OCI-LY7 (cell line): ENCODE results near the gene ZNF778. TPM values are rescaled to one million over a fixed set of nuclear protein-coding genes. Genes with fewer than 3 reads are reported as not detected.

ENCODE experiments used
- BruUV-seq: library from RNA; stranded (reverse); fragments of 400-500 nt; replicated peaks from 2 replicates; lab custom pipeline; 2021; lab: Mats Ljungman, UMichigan
- CTCF ChIA-PET: fragments of 300-600 bp; sonication (Branson Sonifier 250); formaldehyde crosslinking; loops from one replicate; lab custom pipeline; 2022; ENCODE audit warnings: antibody characterized with exemption; ENCODE audit not compliant: unreplicated experiment; lab: Charles Lee
- POLR2A ChIA-PET: fragments of 300-600 bp; sonication (Branson Sonifier 250); formaldehyde crosslinking; loops from one replicate; lab custom pipeline; 2022; ENCODE audit warnings: antibody characterized with exemption; lab: Charles Lee
- DNase-seq: peaks from one replicate; pipeline ENCODE4 v3.0.0-alpha.2; 2015; ENCODE audit warnings: low spot score
- H2AFZ ChIP-seq: fragments of 200-600 bp; sonication (generic), shearing (Covaris generic); 2 replicates; pipeline ENCODE4 v1.6.1; 2014; ENCODE audit warnings: mild to moderate bottlenecking, antibody characterized with exemption, low read length, moderate library complexity
- H3K27ac ChIP-seq: fragments of 200-600 bp; sonication (generic); 2 replicates; pipeline ENCODE4 v1.5.1; 2014; ENCODE audit warnings: mixed run types, low read depth, mild to moderate bottlenecking, moderate library complexity, low read length, inconsistent platforms; ENCODE audit not compliant: poor library complexity, severe bottlenecking
- H3K36me3 ChIP-seq: fragments of 200-600 bp; sonication (generic); 2 replicates; pipeline ENCODE4 v1.6.1; 2014; ENCODE audit warnings: mild to moderate bottlenecking, antibody characterized with exemption, low read length, moderate library complexity, mixed read lengths; ENCODE audit not compliant: insufficient read depth
- H3K4me1 ChIP-seq: fragments of 200-600 bp; sonication (generic); 2 replicates; pipeline ENCODE4 v1.5.1; 2014; ENCODE audit warnings: mild to moderate bottlenecking, low read length; ENCODE audit not compliant: insufficient read depth, poor library complexity, severe bottlenecking
- H3K4me2 ChIP-seq: fragments of 200-600 bp; sonication (generic); 2 replicates; pipeline ENCODE4 v1.6.1; 2014; ENCODE audit warnings: mild to moderate bottlenecking, low read length
- H3K4me3 ChIP-seq: fragments of 200-600 bp; sonication (generic); 2 replicates; pipeline ENCODE4 v1.5.1; 2014; ENCODE audit warnings: mild to moderate bottlenecking, low read depth, low read length; ENCODE audit not compliant: poor library complexity, severe bottlenecking
- H3K79me2 ChIP-seq: fragments of 200-600 bp; sonication (generic); 2 replicates; pipeline ENCODE4 v1.6.1; 2016; ENCODE audit warnings: low read depth, mild to moderate bottlenecking, low read length, moderate library complexity, mixed read lengths; ENCODE audit not compliant: insufficient read depth
- H3K9me2 ChIP-seq: fragments of 200-600 bp; sonication (generic); 2 replicates; pipeline ENCODE4 v1.6.1; 2016; ENCODE audit warnings: mild to moderate bottlenecking, low read length, mixed read lengths; ENCODE audit not compliant: insufficient read depth
- H3K9me3 ChIP-seq: fragments of 200-600 bp; sonication (generic); 2 replicates; pipeline ENCODE4 v1.6.1; 2014; ENCODE audit warnings: mild to moderate bottlenecking, mixed run types, low read length, mixed read lengths
- H4K20me1 ChIP-seq: fragments of 200-600 bp; sonication (generic); 2 replicates; pipeline ENCODE4 v1.6.1; 2014; ENCODE audit warnings: mild to moderate bottlenecking, antibody characterized with exemption, low read length, moderate library complexity, mixed read lengths; ENCODE audit not compliant: insufficient read depth
- EZH2phosphoT487 ChIP-seq: fragments of 200-600 bp; sonication (generic); IDR thresholded peaks from 2 replicates; pipeline ENCODE4 v1.6.1; 2018; ENCODE audit warnings: low read depth, borderline replicate concordance, mild to moderate bottlenecking, mixed run types, antibody characterized with exemption, low read length, moderate library complexity, mixed read lengths
- intact Hi-C: fragments of 100-400 bp; cut with micrococcal nuclease; formaldehyde crosslinking; loops from one replicate; pipeline ENCODE4 v1.10.0; 2022; ENCODE audit not compliant: unreplicated experiment
- total RNA-seq, 2 experiments: library from RNA; depleted of rRNA in 1 of 2; stranded (reverse); fragments of >200 nt in 1 of 2; shearing (Covaris generic) in 1 of 2; gene quantifications; 2 replicates each; pipeline ENCODE4 v1.2.3, GENCODE V29; 2014 to 2022
- TF ChIP-seq, protein P1 (sequence below): fragments of 200-600 bp; sonication (generic); conservative IDR thresholded peaks from 2 replicates; pipeline ENCODE4 v1.5.1; 2014; ENCODE audit warnings: mild to moderate bottlenecking, antibody characterized with exemption, low read length, moderate library complexity, mixed read lengths

ZNF778 gene
- total RNA-seq, 2 experiments from 2014 or later, result 9.4 to 9.9 TPM

DNA sequence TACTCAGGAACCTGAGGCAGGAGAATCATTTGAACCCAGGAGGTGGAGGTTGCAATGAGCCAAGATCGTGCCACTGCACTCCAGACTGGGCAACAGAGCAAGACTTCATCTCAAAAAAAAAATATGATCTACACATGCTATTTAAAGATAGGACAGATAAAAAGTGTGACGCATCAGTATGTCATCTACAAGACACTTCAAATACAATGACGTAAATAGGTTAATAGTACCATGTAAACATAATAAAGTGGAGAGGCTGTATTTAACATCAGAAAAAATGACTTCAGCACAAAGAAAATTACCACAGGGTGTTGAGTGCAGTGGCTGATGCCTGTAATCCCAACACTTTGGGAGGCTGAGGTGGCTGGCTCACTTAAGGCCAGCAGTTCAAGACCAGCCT lies 20.2 kb downstream of the ZNF778 start:
- POLR2A ChIA-PET, result no interaction called here
- intact Hi-C loops, result no loop called here
- Histone ChIP-seq H3K79me2 (peaks cover 7% of the 10 kb centered on the region; the same call in 1 of the 2 replicates), H3K4me2 (no peak overlapping the region), H3K27ac (no peak overlapping the region), H3K9me3 (peaks cover 5% of the 10 kb centered on the region; the same call in 1 of the 2 replicates), H3K36me3 (peaks cover 13% of the 10 kb centered on the region), H2AFZ (no peak overlapping the region), H3K4me1 (peaks cover 10% of the 10 kb centered on the region), H3K9me2 (no peaks in the 10 kb centered on the region), H3K4me3 (no peak overlapping the region), H4K20me1 (no peaks in the 10 kb centered on the region)
- CTCF ChIA-PET, result interaction anchor here (0.6 kb wide), 1 partner anchor 38 kb away, joined by 3 read pairs; no protein-coding TSS in a partner anchor
- TF ChIP-seq, protein P1, sequence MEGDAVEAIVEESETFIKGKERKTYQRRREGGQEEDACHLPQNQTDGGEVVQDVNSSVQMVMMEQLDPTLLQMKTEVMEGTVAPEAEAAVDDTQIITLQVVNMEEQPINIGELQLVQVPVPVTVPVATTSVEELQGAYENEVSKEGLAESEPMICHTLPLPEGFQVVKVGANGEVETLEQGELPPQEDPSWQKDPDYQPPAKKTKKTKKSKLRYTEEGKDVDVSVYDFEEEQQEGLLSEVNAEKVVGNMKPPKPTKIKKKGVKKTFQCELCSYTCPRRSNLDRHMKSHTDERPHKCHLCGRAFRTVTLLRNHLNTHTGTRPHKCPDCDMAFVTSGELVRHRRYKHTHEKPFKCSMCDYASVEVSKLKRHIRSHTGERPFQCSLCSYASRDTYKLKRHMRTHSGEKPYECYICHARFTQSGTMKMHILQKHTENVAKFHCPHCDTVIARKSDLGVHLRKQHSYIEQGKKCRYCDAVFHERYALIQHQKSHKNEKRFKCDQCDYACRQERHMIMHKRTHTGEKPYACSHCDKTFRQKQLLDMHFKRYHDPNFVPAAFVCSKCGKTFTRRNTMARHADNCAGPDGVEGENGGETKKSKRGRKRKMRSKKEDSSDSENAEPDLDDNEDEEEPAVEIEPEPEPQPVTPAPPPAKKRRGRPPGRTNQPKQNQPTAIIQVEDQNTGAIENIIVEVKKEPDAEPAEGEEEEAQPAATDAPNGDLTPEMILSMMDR, result no peak
- no peak for DNase-seq
- no TSS peak for BruUV-seq

DNA sequence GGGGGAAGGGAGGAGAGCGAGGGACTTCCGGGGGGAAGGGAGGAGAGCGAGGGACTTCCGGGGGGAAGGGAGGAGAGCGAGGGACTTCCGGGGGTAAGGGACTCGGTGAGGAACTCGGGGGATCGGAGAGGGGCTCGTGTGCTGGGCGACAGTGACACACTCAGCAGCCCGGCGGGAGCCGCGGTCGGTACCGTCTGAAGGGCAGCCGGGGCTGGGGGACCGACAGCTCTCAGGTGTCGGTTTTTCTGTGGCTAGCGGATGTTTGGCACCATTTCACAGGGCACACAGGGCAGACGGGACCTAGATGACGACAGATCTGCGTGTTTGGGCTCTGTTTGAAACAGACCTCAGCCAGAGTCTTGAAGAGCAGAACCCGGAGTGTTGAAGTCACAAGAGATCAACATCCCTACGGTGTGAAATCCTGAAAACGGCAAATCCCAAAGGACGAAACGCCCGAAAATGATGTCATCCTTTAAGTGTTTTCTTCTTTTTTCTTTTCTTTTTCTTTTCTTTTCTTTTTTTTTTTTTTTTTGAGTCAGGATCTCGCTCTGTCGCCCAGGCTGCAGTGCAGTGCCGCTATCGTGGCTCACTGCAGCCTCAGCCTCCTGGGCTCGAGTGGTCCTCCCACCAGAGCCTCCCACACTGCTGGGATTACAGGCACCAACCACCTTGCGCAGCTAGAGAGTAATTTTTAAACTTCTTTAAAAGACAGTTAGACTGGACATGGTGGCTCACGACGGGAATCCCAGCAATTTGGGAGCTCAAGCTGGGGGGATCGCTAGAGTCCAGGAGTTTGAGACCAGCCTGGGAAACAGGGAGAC lies 23.9 kb downstream of the ZNF778 start:
- Histone ChIP-seq H3K4me1 (peaks cover 10% of the 10 kb centered on the region), H4K20me1 (no peaks in the 10 kb centered on the region), H3K9me2 (no peaks in the 10 kb centered on the region), H3K4me2 (peak overlapping the region; percentile 94), H3K36me3 (no peaks in the 10 kb centered on the region), H3K79me2 (peaks cover 7% of the 10 kb centered on the region; the same call in 1 of the 2 replicates), H3K9me3 (peaks cover 5% of the 10 kb centered on the region; the same call in 1 of the 2 replicates), H2AFZ (peak overlapping the region; percentile 54; the same call in 1 of the 2 replicates), H3K27ac (peak overlapping the region; percentile 78), H3K4me3 (peak overlapping the region; percentile 90)
- ChIA-PET POLR2A (interaction anchor here (0.6 to 0.7 kb wide), 3 partner anchors 39 to 843 kb away, joined by 3 to 4 read pairs (median 4); no protein-coding TSS in a partner anchor), CTCF (interaction anchor here (0.6 to 1.1 kb wide), 2 partner anchors 205 to 383 kb away, joined by 3 to 5 read pairs; no protein-coding TSS in a partner anchor)
- TF ChIP-seq, protein P1, result no peak
- TF ChIP-seq EZH2phosphoT487, result no peak
- peak; percentile 85 for DNase-seq
- TSS peak; percentile 98 for BruUV-seq
- intact Hi-C loops, result loop anchor here (2.0 kb wide), 1 partner anchor 267 kb away; the partner anchor contains the start of gene SPG7
